B cell (primary cell): ENCODE measurements around the gene PYGM. TPM values are rescaled to one million over a fixed set of nuclear protein-coding genes. Genes with fewer than 3 reads are reported as not detected.

ENCODE experiments used
- ATAC-seq: fragments of 200-7000 bp; cut with Tn5 transposase; one replicate; pipeline ENCODE4 v1.10.0; 2021; ENCODE audit warnings: low read depth, mild to moderate bottlenecking, moderate number of reproducible peaks, moderate library complexity
- CTCF ChIA-PET: fragments of 350-600 bp; sonication (Branson Sonifier 250); formaldehyde crosslinking; loops from one replicate; lab custom pipeline; 2021; ENCODE audit warnings: antibody characterized with exemption, inconsistent platforms; lab: Charles Lee
- POLR2A ChIA-PET: fragments of 350-600 bp; sonication (Branson Sonifier 250); formaldehyde crosslinking; loops from one replicate; lab custom pipeline; 2021; ENCODE audit warnings: antibody characterized with exemption; lab: Charles Lee
- DNase-seq: peaks from one replicate; pipeline ENCODE4 v3.0.0; 2013
- H2AFZ ChIP-seq: 2 replicates; pipeline ENCODE4 v1.6.1; 2012; ENCODE audit warnings: mild to moderate bottlenecking, low read depth, low read length; ENCODE audit not compliant: insufficient read depth, poor library complexity, severe bottlenecking
- H3K27ac ChIP-seq, 2 donors: 1 replicate in 1 of 2; 2 replicates in 1 of 2; pipeline ENCODE4 v1.5.1; 2012 to 2013; ENCODE audit warnings: low read length in 2 of 2, mild to moderate bottlenecking in 2 of 2, moderate library complexity in 1 of 2
- H3K27me3 ChIP-seq, 4 experiments: fragments of 200-600 bp in 1 of 4; sonication (generic) in 1 of 4; replicated peaks in 1 of 4; 1 replicate in 2 of 4; 2 replicates in 2 of 4; pipeline versions ENCODE4 v1.6.1 to v1.7.0; 2013 to 2016; ENCODE audit warnings: low read length in 3 of 4, mild to moderate bottlenecking in 2 of 4, mixed read lengths in 1 of 4, moderate library complexity in 1 of 4; ENCODE audit not compliant: insufficient read depth in 4 of 4, control insufficient read depth in 3 of 4; ENCODE audit errors: control extremely low read depth in 1 of 4
- H3K36me3 ChIP-seq, 2 experiments: replicated peaks in 1 of 2; 1 replicate in 1 of 2; 2 replicates in 1 of 2; pipeline versions ENCODE4 v1.6.1 to v1.7.1; 2013; ENCODE audit warnings: low read length in 1 of 2; ENCODE audit not compliant: insufficient read depth in 2 of 2, control insufficient read depth in 1 of 2; ENCODE audit errors: control extremely low read depth in 1 of 2, extremely low read depth in 1 of 2
- H3K4me1 ChIP-seq, 2 donors: fragments of 200-600 bp in 1 of 2; sonication (generic) in 1 of 2; 1 replicate in 1 of 2; 2 replicates in 1 of 2; pipeline versions ENCODE4 v1.5.1 to v1.6.1; 2013 to 2017; ENCODE audit warnings: low read length in 2 of 2; ENCODE audit not compliant: control insufficient read depth in 2 of 2, insufficient read depth in 2 of 2
- H3K4me2 ChIP-seq: replicated peaks from 2 replicates; pipeline ENCODE3; 2012; ENCODE audit warnings: mild to moderate bottlenecking, low read depth, low read length; ENCODE audit not compliant: poor library complexity, severe bottlenecking
- H3K4me3 ChIP-seq, 5 experiments: fragments of 200-600 bp in 1 of 5; sonication (generic) in 1 of 5; 1 replicate in 3 of 5; 2 replicates in 2 of 5; pipeline versions ENCODE4 v1.5.1 to v1.7.0; 2011 to 2016; ENCODE audit warnings: low read length in 4 of 5, mild to moderate bottlenecking in 4 of 5, low read depth in 2 of 5, control low read depth in 1 of 5, moderate library complexity in 1 of 5; ENCODE audit not compliant: insufficient read depth in 1 of 5; ENCODE audit errors: control extremely low read depth in 1 of 5, extremely low read depth in 1 of 5
- H3K79me2 ChIP-seq: fragments of 200-600 bp; sonication (generic); one replicate; pipeline ENCODE4 v1.6.0; 2016; ENCODE audit warnings: low read length; ENCODE audit not compliant: control insufficient read depth, insufficient read depth
- H3K9ac ChIP-seq: fragments of 200-600 bp; sonication (generic); 2 replicates; pipeline ENCODE4 v1.6.1; 2017; ENCODE audit warnings: mild to moderate bottlenecking, low read length, moderate library complexity
- H3K9me3 ChIP-seq, 3 donors: one replicate each; pipeline versions ENCODE4 v1.6.1 to v1.7.1; 2013; ENCODE audit warnings: low read length in 2 of 3; ENCODE audit not compliant: control insufficient read depth in 2 of 3, insufficient read depth in 1 of 3; ENCODE audit errors: control extremely low read depth in 1 of 3
- H4K20me1 ChIP-seq: 2 replicates; pipeline ENCODE4 v1.6.0; 2012; ENCODE audit warnings: mild to moderate bottlenecking, low read length; ENCODE audit not compliant: insufficient read depth, control insufficient read depth, poor library complexity, severe bottlenecking
- H3K27ac Mint-ChIP-seq: one replicate; pipeline ENCODE4 v1.8.0; 2021; ENCODE audit warnings: mixed read lengths
- H3K27me3 Mint-ChIP-seq: one replicate; pipeline ENCODE4 v1.8.0; 2021; ENCODE audit warnings: mixed read lengths
- H3K4me1 Mint-ChIP-seq: one replicate; pipeline ENCODE4 v1.8.0; 2021; ENCODE audit warnings: mixed read lengths
- H3K4me3 Mint-ChIP-seq: one replicate; pipeline ENCODE4 v1.8.0; 2021; ENCODE audit warnings: mixed read lengths
- H3K9me3 Mint-ChIP-seq: one replicate; pipeline ENCODE4 v1.8.0; 2022; ENCODE audit warnings: mixed read lengths; ENCODE audit not compliant: insufficient read depth
- CTCF ChIP-seq: fragments of 200-600 bp; IDR thresholded peaks from one replicate; pipeline ENCODE4 v1.8.0; 2022; ENCODE audit warnings: antibody characterized with exemption, mild to moderate bottlenecking
- EZH2 ChIP-seq: IDR thresholded peaks from 2 replicates; pipeline ENCODE4 v1.6.1; 2012; ENCODE audit warnings: borderline replicate concordance, low read depth, mild to moderate bottlenecking, moderate library complexity, low read length; ENCODE audit not compliant: insufficient read depth, poor library complexity, severe bottlenecking
- WGBS: methylation state at CpG from one replicate; pipeline ENCODE4 v1.1.5; 2013; ENCODE audit warnings: missing lambda C conversion rate; ENCODE audit not compliant: insufficient coverage; 5-methylcytosine and 5-hydroxymethylcytosine counted together
- intact Hi-C: fragments of 100-400 bp; cut with micrococcal nuclease; formaldehyde crosslinking; loops from one replicate; pipeline ENCODE4 v1.10.0; 2022
- polyA plus RNA-seq: library from polyadenylated mRNA; depleted of rRNA; stranded (reverse); fragments of >200 nt; gene quantifications from 2 replicates; pipeline ENCODE4 v1.2.3, GENCODE V29; 2012
- total RNA-seq, 2 donors: library from RNA; stranded (reverse); fragments of 120-200 nt in 1 of 2; gene quantifications; 1 replicate in 1 of 2; 2 replicates in 1 of 2; pipeline versions ENCODE4 v1.2.3 to v1.2.4, GENCODE V29; 2013 to 2022

The PYGM gene
- total and polyA plus RNA-seq, 2 donors (not counting 1 experiment from before 2014, with no cell fraction given): 9.3 to 9.6 TPM

- Histone ChIP-seq H3K36me3 (peaks cover 5 to 81% of the 10 kb centered on the region in 2 experiments), H3K4me3 (peak overlapping the region in 1 of 5 experiments; percentile 18), H3K4me1 (peaks cover 85 to 99% of the 10 kb centered on the region in 2 donors), H3K79me2 (peaks cover 52% of the 10 kb centered on the region), H3K4me2 (peak overlapping the region; percentile 66), H3K9ac (no peak overlapping the region), H3K9me3 (no peaks in the 10 kb centered on the region), H2AFZ (no peak overlapping the region), H3K27me3 (no peaks in the 10 kb centered on the region), H3K27ac (peak overlapping the region in 1 of 2 donors; percentile 17), H4K20me1 (peaks cover 60% of the 10 kb centered on the region)
- H3K27me3 Mint-ChIP-seq: no peaks in the 10 kb centered on the region
- CTCF ChIA-PET: interaction anchor here (1.0 to 12.2 kb wide), 3 partner anchors 11 to 18 kb away, joined by 3 to 280 read pairs (median 11); partner anchors contain the start of genes RASGRP2 and SF1
- no peak for TF ChIP-seq EZH2
- H3K4me1 Mint-ChIP-seq: peaks cover 88% of the 10 kb centered on the region
- peak overlapping the region; percentile 88 for H3K27ac Mint-ChIP-seq
- intact Hi-C loops: no loop called here
- peak overlapping the region; percentile 74 for H3K4me3 Mint-ChIP-seq
- POLR2A ChIA-PET: interaction anchor here (3.9 to 8.8 kb wide), 2 partner anchors 11 to 19 kb away, joined by 48 to 175 read pairs; partner anchors contain the start of genes RASGRP2 and SF1
- no peak for DNase-seq
- ATAC-seq: no peak
- 94% methylated on average over 13 of the region's 30 CpGs for WGBS
- H3K9me3 Mint-ChIP-seq: no peaks in the 10 kb centered on the region
Measured at GRCh38 chr11:64765291-64765850, 5.6 kb upstream of the PYGM start.

GRCh38 chr11:64764753-64765152 is 5.0 kb upstream of the PYGM start:
- Mint-ChIP-seq H3K4me3 (peak overlapping the region; percentile 74), H3K27me3 (no peaks in the 10 kb centered on the region), H3K4me1 (peaks cover 90% of the 10 kb centered on the region), H3K9me3 (no peaks in the 10 kb centered on the region), H3K27ac (peak overlapping the region; percentile 88)
- ATAC-seq (no peak), DNase-seq (no peak)
- H3K9me3 ChIP-seq: no peaks in the 10 kb centered on the region
- no peak for TF ChIP-seq CTCF
- TF ChIP-seq EZH2: no peak
- peak overlapping the region in 4 of 5 experiments; percentile 11 to 23 (median 19) for H3K4me3 ChIP-seq
- WGBS: 88% methylated on average over 4 of the region's 8 CpGs
- H3K36me3 ChIP-seq: peaks cover 3 to 81% of the 10 kb centered on the region in 2 experiments
- H4K20me1 ChIP-seq: peaks cover 54% of the 10 kb centered on the region
- peaks cover 87 to 99% of the 10 kb centered on the region in 2 donors for H3K4me1 ChIP-seq
- peak overlapping the region; percentile 60 to 85 for H3K27ac ChIP-seq
- ChIA-PET POLR2A (interaction anchor here (0.8 to 8.8 kb wide), 3 partner anchors 12 to 19 kb away, joined by 3 to 175 read pairs (median 48); partner anchors contain the start of genes RASGRP2 and SF1), CTCF (interaction anchor here (1.4 to 12.2 kb wide), 6 partner anchors 7 to 129 kb away, joined by 4 to 280 read pairs (median 15); partner anchors contain the start of genes RASGRP2 and SF1)
- intact Hi-C loops: loop anchor here (1.0 kb wide), 1 partner anchor 8 kb away; no protein-coding TSS in a partner anchor
- H3K9ac ChIP-seq: peak overlapping the region; percentile 1
- peaks cover 52% of the 10 kb centered on the region for H3K79me2 ChIP-seq
- no peaks in the 10 kb centered on the region for H3K27me3 ChIP-seq
- peak overlapping the region; percentile 66 for H3K4me2 ChIP-seq
- H2AFZ ChIP-seq: no peak overlapping the region
